ENCODE measurements around the gene FADS3.

The FADS3 gene

GRCh38 chr11:61874853-61875252 lies 16.5 kb downstream of the FADS3 start:
- no peak for DNase-seq

GRCh38 chr11:61874377-61874809 lies 17.0 kb downstream of the FADS3 start:
- DNase-seq: no peak

GRCh38 chr11:61873588-61874376 lies 17.6 kb downstream of the FADS3 start:
- no peak for DNase-seq

- DNase-seq: no peak
These were observed 18.3 kb downstream of the FADS3 start for GRCh38 chr11:61872935-61873565.

GRCh38 chr11:61871158-61871597 lies 20.2 kb downstream of the FADS3 start:
- peak; percentile 49 to 75 for DNase-seq

- DNase-seq: no peak
These were observed 20.8 kb downstream of the FADS3 start for GRCh38 chr11:61870541-61871031.

- DNase-seq: no peak
These were observed 21.5 kb downstream of the FADS3 start for GRCh38 chr11:61869708-61870451.

- no peak for DNase-seq
These were observed 22.0 kb downstream of the FADS3 start for GRCh38 chr11:61869429-61869707.

GRCh38 chr11:61868571-61869428 lies 22.5 kb downstream of the FADS3 start:
- no peak for DNase-seq

- no peak for DNase-seq
These were observed 24.4 kb downstream of the FADS3 start for GRCh38 chr11:61866958-61867343.

GRCh38 chr11:61866231-61866957 lies 25.0 kb downstream of the FADS3 start:
- no peak for DNase-seq

GRCh38 chr11:61864814-61865775 lies 26.2 kb downstream of the FADS3 start:
- no peak for DNase-seq

- DNase-seq: no peak
These were observed 27.7 kb downstream of the FADS3 start for GRCh38 chr11:61863548-61864081.

GRCh38 chr11:61862714-61863547 lies 28.4 kb downstream of the FADS3 start:
- DNase-seq: no peak

- no peak for DNase-seq
These were observed 29.7 kb downstream of the FADS3 start for GRCh38 chr11:61861634-61862033.

GRCh38 chr11:61860054-61860903 lies 31.1 kb downstream of the FADS3 start:
- DNase-seq: no peak

- DNase-seq: no peak
These were observed 35.2 kb downstream of the FADS3 start for GRCh38 chr11:61855939-61856680.

Measured in SHP77 (cell line).